MM.1S (cell line): ENCODE data around the gene CCSER1.

Experiments
- DNase-seq: peaks from one replicate; pipeline ENCODE4 v3.0.0-alpha.2; 2015
- H2AFZ ChIP-seq: fragments of 300-600 bp; sonication (generic); 2 replicates; pipeline ENCODE4 v1.6.0; 2016; ENCODE audit warnings: antibody characterized with exemption, low read length
- H3F3A ChIP-seq: fragments of 300-600 bp; sonication (generic); 2 replicates; pipeline ENCODE4 v1.6.1; 2016; ENCODE audit warnings: mild to moderate bottlenecking, antibody characterized with exemption, low read length, moderate library complexity, mixed read lengths; ENCODE audit not compliant: insufficient read depth
- H3K27ac ChIP-seq: fragments of 300-600 bp; sonication (generic); 2 replicates; pipeline ENCODE4 v1.5.1; 2016; ENCODE audit warnings: mild to moderate bottlenecking, low read length
- H3K27me3 ChIP-seq: fragments of 300-600 bp; sonication (generic); replicated peaks from 2 replicates; pipeline ENCODE4 v1.6.0; 2016; ENCODE audit warnings: low read length; ENCODE audit not compliant: insufficient read depth
- H3K36me3 ChIP-seq: fragments of 300-600 bp; sonication (generic); replicated peaks from 2 replicates; pipeline ENCODE4 v1.6.1; 2016; ENCODE audit warnings: mild to moderate bottlenecking, low read length, mixed read lengths; ENCODE audit not compliant: insufficient read depth
- H3K4me1 ChIP-seq: fragments of 300-600 bp; sonication (generic); 2 replicates; pipeline ENCODE4 v1.6.1; 2016; ENCODE audit warnings: low read length, mixed read lengths
- H3K4me2 ChIP-seq: fragments of 300-600 bp; sonication (generic); 2 replicates; pipeline ENCODE4 v1.6.0; 2016; ENCODE audit warnings: low read depth, low read length
- H3K4me3 ChIP-seq: fragments of 300-600 bp; sonication (generic); 2 replicates; pipeline ENCODE4 v1.5.1; 2016; ENCODE audit warnings: low read length, mixed read lengths
- H3K79me2 ChIP-seq: fragments of 300-600 bp; sonication (generic); 2 replicates; pipeline ENCODE4 v1.6.1; 2016; ENCODE audit warnings: mixed run types, low read length, mixed read lengths
- H3K9ac ChIP-seq: fragments of 300-600 bp; sonication (generic); 2 replicates; pipeline ENCODE4 v1.6.1; 2016; ENCODE audit warnings: low read length, mixed read lengths
- H3K9me2 ChIP-seq: fragments of 300-600 bp; sonication (generic); replicated peaks from 2 replicates; pipeline ENCODE4 v1.6.1; 2016; ENCODE audit warnings: mild to moderate bottlenecking, low read length, mixed read lengths; ENCODE audit not compliant: insufficient read depth
- H3K9me3 ChIP-seq: fragments of 300-600 bp; sonication (generic); replicated peaks from 2 replicates; pipeline ENCODE4 v1.6.1; 2016; ENCODE audit warnings: mild to moderate bottlenecking, low read length, mixed read lengths; ENCODE audit not compliant: insufficient read depth
- H4K20me1 ChIP-seq: fragments of 300-600 bp; sonication (generic); 2 replicates; pipeline ENCODE4 v1.6.1; 2016; ENCODE audit warnings: mild to moderate bottlenecking, low read length, moderate library complexity, mixed read lengths; ENCODE audit not compliant: insufficient read depth
- EZH2 ChIP-seq: fragments of 300-600 bp; sonication (generic); optimal IDR thresholded peaks from 2 replicates; pipeline ENCODE3; 2017; ENCODE audit warnings: low read depth, mild to moderate bottlenecking, antibody characterized with exemption, low read length, mixed read lengths
- EZH2phosphoT487 ChIP-seq: fragments of 300-600 bp; sonication (generic); IDR thresholded peaks from 2 replicates; pipeline ENCODE4 v1.6.1; 2018; ENCODE audit warnings: antibody characterized with exemption, low read length
- TF ChIP-seq, protein P1 (sequence below): fragments of 300-600 bp; sonication (generic); IDR thresholded peaks from 2 replicates; pipeline ENCODE4 v1.5.1; 2016; ENCODE audit warnings: antibody characterized with exemption, low read length, mixed read lengths

CCSER1 gene

GRCh38 chr4:90815569-90815968, 688.4 kb downstream of the CCSER1 start:
- Histone ChIP-seq H3K9me3 (no peaks in the 10 kb centered on the region), H3F3A (no peaks in the 10 kb centered on the region), H3K9me2 (no peaks in the 10 kb centered on the region), H3K79me2 (no peaks in the 10 kb centered on the region), H4K20me1 (no peaks in the 10 kb centered on the region), H3K4me2 (no peak overlapping the region), H3K36me3 (no peaks in the 10 kb centered on the region), H3K4me3 (no peak overlapping the region), H2AFZ (no peak overlapping the region), H3K27ac (no peak overlapping the region), H3K9ac (no peak overlapping the region), H3K27me3 (no peaks in the 10 kb centered on the region), H3K4me1 (no peaks in the 10 kb centered on the region)
- DNase-seq: no peak
- TF ChIP-seq, protein P1, sequence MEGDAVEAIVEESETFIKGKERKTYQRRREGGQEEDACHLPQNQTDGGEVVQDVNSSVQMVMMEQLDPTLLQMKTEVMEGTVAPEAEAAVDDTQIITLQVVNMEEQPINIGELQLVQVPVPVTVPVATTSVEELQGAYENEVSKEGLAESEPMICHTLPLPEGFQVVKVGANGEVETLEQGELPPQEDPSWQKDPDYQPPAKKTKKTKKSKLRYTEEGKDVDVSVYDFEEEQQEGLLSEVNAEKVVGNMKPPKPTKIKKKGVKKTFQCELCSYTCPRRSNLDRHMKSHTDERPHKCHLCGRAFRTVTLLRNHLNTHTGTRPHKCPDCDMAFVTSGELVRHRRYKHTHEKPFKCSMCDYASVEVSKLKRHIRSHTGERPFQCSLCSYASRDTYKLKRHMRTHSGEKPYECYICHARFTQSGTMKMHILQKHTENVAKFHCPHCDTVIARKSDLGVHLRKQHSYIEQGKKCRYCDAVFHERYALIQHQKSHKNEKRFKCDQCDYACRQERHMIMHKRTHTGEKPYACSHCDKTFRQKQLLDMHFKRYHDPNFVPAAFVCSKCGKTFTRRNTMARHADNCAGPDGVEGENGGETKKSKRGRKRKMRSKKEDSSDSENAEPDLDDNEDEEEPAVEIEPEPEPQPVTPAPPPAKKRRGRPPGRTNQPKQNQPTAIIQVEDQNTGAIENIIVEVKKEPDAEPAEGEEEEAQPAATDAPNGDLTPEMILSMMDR: no peak
- TF ChIP-seq EZH2: no peak
- TF ChIP-seq EZH2phosphoT487: no peak

- Histone ChIP-seq H3K36me3 (no peaks in the 10 kb centered on the region), H3K4me2 (no peak overlapping the region), H2AFZ (no peak overlapping the region), H3K9me2 (no peaks in the 10 kb centered on the region), H3K79me2 (no peaks in the 10 kb centered on the region), H3K9me3 (no peaks in the 10 kb centered on the region), H3F3A (no peaks in the 10 kb centered on the region), H3K4me1 (no peaks in the 10 kb centered on the region), H3K27me3 (no peaks in the 10 kb centered on the region), H3K4me3 (no peak overlapping the region), H3K9ac (no peak overlapping the region), H4K20me1 (no peaks in the 10 kb centered on the region), H3K27ac (no peak overlapping the region)
- TF ChIP-seq EZH2 (no peak), EZH2phosphoT487 (no peak)
- TF ChIP-seq, protein P1: no peak
- no peak for DNase-seq
Observed at GRCh38 chr4:90816754-90817153, 689.6 kb downstream of the CCSER1 start.

DNA sequence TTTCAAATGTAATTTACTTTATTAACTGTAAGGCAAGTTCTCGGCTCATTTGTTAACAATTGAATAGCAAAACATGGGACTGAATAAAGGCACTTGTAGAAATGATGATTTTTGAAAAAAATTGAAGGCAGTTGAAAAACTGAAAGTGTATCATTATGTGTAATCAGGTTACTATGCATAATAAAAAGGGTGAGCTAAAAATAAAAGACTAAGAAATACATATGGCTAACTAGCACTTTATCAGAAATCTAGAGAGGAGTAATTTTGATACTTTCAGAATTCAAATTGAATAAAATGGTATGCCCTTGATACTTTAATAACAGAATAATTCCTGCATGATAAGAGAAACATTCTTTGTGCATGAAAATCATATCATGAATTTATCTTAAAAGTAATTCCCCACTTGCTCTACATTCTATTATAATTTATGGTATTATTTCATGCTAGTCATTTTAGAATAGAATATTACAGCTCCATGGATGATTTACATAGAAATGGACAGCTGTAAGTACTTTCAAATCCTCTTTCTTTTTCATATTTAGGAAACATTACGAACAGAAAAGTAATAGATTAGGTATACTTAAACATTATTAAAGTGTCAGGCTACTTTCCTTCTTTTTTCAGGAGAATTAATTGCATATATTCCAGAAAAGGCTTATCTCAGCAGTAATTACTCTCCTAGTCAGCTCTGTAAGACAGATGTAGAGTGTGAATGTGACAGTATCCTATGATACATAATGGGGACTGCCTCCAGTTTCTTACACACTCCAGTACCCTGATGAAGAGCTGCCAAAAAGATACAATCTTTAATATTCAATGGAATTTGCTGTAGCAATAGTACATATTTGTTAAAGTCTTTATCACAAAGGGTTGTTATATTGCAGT, 697.3 kb downstream of the CCSER1 start:
- Histone ChIP-seq H3K27ac (no peak overlapping the region), H3K36me3 (no peaks in the 10 kb centered on the region), H3K9me2 (no peaks in the 10 kb centered on the region), H3K9me3 (no peaks in the 10 kb centered on the region), H3K27me3 (no peaks in the 10 kb centered on the region), H3K4me3 (no peak overlapping the region), H3K79me2 (no peaks in the 10 kb centered on the region), H3F3A (no peaks in the 10 kb centered on the region), H3K9ac (no peak overlapping the region), H2AFZ (no peak overlapping the region), H3K4me2 (no peak overlapping the region), H4K20me1 (no peaks in the 10 kb centered on the region), H3K4me1 (no peaks in the 10 kb centered on the region)
- DNase-seq: no peak
- TF ChIP-seq EZH2phosphoT487 (no peak), EZH2 (no peak)
- TF ChIP-seq, protein P1: no peak
